ENCODE results near the gene BPHL.
A peak's percentile ranks its signal among the peaks of the same experiment; 100 is the strongest.
"Not testable (repeated sequence)": the region's sequence is repeated elsewhere in the genome, so short reads cannot be mapped to it uniquely, and the experiment has no call there.

BPHL gene

DNA sequence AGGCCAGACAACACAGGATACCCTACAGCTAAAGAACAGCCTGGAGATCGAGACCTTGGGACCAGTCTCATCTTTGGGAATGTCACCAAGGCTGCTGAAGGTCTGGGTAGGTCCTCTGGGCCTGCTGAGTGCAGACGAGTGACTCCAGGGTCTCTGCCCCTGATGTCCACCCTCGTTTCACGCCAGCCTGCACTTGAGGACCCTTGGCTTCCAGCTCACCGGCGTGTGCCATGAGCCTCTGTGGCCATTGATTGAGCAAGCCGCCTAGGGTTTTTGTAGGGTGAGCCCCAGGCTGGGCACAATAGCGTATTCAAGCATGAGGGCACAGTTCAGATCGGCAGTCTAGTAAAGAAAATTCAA is 4.3 kb downstream of the BPHL start:
- no peak for DNase-seq (ENCODE audit: low read depth)

DNA sequence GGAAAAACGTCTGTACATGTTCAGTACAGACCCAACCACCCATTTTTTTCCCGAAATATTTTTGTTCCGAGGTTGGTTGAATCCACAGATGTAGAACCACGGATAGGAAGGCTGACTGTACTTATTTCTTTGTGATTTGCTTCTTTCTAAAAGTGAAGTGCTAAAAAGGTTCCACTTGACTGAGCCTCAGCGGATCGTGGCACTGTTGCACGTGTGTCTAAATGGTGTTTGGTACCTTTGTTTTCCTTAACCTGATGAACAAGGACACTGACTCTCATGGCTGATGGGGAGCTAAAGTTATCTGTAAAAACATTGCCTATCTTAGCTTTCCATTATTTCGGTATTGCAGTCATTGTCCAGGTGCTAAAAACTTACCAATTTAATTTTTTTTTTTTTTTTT is 6.2 kb downstream of the BPHL start:
- DNase-seq (ENCODE audit: low read depth), result no peak

DNA sequence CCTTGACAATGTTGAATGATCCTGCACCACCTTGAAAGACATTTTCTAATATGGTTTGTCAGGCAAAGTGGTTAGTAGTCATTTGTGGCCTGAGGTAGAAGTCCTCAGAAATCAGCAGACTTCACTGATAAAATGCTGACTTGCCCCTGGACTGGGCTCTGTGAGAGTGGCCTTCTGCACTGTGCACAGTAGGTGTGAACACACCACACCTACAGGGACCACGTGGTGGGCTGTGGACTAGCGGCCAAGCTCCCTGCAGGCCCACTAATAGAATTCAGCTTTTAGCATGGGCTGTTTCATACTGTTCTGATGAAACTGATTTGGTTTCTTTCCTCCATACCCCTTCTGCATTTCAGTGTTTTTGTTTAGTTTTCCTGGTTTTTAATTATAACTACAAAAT is 7.3 kb downstream of the BPHL start:
- DNase-seq (ENCODE audit: low read depth), result no peak

DNA sequence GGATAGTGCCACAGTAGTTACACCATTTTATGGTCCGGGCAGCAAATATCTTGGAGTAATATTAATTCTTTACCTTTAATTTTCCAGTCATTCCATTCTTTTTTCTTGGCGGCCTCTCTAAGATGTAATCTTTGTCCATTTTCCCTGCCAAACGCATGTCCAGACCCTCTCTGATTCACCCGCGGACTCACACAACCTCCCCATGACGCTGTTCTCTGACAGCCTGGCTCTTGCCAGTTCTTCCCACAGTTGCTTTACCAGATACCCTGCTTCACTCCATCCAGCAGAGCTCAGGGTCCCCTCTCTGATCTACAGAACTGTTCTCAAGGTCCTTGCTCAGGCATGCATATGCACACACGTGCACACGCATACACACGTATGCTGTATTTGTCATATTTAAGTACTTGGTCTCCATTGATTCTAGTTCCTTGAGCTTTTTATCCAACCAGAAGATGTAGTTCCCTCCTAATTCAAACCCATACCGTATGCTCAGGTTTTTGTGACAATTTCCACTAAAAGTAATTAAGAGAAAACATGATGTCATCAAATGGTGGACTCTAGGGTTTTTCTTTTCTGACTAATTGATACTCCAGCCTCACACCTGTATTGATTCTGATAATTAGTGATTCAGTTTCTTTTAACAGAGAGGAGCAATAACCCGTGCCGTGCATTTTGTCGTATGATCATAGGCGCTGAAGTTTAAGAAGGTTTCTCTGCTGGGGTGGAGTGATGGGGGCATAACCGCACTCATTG is 10.0 kb downstream of the BPHL start:
- DNase-seq (ENCODE audit: low read depth), result no peak

DNA sequence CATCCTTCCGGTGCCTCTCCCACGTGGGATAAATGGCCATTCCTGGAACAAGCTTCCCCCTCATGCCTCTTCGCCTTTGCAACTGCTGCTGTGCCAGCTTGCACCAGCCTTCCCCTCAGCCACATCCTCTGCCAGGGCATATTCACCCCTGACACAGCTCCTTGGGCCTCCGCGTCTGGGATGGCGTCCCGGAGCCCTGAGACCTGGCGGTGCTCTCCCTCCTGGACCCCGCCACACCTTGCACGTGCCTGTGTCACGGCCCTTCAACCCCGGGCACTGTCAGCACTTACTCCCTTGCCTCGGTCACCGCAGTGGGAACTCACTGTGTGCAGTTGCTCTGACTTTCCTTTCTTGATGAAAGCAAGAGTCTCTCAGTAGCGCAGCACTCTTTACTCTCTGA is 13.2 kb downstream of the BPHL start:
- DNase-seq (ENCODE audit: low read depth), result no peak

DNA sequence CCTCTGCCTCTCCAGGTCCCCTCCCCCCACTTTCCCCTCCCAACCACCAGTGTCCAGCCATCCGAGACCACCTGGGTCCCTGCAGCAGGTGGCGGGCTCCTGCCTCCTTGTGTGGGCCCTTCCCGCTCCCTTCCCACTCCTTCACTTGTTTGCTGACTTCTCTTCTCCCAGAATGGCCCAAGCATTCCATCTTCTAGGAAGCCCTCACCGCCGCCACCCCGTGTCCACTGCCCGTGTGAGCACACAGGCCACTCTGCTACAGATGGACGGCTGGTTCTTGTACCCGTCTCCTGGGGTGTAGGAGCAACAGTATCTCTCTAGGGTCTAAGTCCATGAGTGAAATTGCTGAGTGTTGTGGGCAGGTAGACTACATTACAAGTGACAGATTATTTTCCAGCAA is 15.0 kb downstream of the BPHL start:
- DNase-seq (ENCODE audit: low read depth), result no peak

DNA sequence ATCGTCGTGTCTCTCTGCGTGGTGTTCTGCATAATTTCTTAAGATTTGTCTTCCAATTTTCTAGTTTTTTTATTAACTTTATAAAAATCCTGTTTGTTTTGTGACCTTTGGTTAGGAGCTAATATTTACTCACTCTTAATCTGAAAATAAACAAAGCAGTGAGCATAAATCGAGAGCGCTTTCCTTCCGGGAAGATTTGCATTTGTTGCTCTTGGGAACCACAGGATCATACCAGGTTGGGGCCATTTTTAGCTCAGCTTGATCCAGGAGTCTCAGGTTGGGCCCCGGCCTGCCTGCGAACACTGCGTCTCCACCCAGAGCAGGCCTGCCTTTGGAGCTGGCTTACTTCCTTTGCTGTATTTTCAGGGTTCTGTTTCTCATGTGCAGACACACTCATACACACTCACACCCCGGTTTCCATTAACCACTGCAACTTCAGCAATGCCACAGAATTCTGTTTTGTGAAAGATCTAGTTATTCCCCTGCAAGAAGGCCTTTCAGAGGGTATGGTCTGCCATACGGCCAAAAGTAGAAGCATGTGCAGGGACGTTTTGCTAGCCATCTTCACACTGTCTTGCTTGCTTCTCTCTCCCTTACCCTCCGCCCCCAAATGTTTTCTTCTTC is 17.3 kb downstream of the BPHL start:
- no peak for DNase-seq (ENCODE audit: low read depth)

DNA sequence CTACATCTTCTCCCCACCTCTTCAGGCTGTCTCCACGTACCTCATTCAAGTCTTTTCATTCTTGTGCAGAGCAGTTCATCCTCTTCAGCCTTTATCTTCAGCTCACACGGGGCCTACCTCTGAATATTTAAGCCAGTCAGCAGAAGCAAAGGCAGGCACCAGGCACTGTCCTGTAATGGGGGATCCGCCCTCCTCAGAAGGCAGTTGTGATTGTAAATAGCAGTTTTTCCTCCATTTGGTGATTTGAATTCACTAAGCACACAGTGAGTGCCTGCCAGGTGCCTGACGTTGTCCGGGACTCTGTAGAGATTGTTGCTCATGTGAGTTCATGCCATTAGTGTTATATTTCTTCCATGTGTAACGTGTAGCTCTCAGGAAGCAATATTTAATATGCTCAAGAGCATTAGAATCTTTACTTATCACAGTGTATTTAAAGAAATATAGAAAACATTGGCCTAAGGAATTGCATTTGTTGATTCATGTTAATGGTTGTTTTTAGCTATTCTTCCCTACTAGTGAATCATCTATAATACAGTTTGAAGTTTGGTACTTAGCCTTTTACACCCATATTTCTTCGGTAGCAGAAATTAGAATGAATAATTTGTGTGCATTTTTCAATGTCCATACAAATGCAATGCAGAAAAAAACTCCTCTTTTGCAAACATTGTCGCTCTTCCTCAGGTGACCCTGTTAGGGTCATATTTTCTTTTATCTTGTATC is 17.9 kb downstream of the BPHL start:
- DNase-seq (ENCODE audit: low read depth), result no peak

DNA sequence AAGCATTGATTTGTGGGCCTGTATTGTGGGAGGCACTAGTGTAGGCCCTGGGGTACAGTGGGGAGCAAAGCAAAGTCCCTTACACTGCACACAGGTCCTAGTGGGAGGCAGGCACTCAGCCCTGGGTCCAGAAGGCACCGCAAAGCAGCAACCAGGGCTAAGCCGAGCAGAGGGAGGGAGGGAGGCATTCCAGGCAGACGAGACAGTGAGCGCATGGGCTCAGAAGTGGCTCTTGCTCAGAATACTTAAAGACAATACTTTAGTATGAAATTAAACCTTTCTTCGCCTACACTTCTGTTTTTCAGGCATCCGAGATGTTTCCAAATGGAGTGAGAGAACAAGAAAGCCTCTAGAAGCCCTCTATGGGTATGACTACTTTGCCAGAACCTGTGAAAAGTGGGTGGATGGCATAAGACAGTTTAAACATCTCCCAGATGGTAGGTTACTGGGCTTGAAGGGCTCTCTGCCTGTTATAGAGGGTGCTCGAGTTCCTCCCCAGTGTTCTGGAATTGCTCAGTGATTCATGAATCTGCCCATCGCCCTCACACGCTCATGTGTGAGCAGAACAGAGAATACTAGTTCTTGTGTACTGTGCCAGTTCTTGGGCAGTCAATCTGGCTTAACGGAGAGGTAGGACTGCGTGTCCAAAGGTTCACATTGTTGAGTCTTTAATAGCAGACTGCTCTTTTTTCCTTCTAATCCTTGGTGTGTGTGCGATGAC is 18.7 kb downstream of the BPHL start:
- no peak for DNase-seq (ENCODE audit: low read depth)

DNA sequence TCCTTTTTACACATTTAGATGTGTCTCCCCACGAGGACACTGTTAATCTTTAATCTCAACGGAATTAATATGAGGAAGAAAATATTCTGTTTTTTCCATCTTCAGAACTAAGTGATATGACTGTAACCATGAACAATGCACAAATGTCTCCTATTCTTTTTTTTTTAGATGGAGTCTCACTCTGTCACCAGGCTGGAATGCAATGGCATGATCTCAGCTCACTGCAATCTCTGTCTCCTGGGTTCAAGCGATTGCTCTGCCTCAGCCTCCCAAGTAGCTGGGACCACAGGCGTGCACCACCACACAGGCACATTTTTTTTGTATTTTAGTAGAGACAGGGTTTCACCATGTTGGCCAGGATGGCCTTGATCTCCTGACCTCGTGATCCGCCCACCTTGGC is 19.4 kb downstream of the BPHL start:
- not testable (repeated sequence) for DNase-seq (ENCODE audit: low read depth)

DNA sequence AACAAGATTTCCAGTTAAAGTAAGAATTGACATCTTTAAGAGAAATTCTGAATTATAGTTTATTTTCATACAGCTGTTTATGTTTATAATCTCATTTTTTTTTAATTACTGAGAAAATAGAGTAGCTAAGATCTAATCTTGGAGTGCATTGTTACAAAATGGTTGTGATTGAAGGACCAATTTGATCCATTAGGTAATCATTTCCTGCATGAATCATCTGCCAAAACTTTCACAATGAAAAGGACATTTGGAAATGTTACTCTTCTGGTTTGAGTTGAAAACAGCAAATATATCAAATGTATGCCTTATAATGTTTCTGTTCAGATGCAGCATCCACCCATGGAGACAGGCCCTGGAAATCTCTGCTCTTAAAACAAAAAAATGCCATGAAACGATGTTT is 19.8 kb downstream of the BPHL start:
- DNase-seq (ENCODE audit: low read depth), result no peak

DNA sequence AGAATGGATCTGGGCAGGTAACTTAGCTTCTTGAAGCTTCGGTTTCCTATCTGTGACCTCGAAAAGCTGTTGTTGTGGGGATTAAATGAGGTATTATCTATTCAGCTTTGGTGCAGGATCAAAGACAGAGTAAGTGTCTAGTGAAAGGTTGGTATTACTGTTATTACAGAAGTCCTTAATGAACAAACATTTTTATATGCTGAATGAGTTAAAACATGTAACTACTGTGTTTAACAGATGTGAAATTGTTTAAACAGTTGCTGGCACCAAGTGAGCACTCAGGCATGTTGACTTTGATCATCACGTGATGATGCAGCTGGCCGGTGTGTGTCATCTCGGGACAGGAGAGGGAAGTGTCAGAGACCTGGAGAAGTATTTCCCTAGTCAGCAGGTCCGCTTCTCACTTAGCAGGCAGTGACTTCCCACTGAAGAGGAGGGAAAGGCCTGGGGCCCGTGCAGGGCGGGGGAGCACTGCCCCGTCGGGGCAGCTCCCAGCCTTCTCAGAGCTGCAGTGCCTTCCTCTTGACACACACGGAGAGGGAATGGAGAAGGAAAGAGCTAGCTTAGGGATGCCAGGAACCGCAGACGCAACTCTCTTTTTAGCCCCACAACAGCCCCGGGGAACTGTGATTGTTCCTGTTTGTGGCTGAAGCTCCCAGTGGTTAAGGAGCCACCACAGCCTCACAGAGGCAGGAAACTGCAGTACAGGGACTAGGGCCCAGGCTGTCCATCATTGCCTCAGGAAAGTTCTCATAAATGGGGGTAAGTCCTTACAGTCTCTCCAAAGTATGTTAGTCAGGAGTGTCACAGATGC is 20.8 kb downstream of the BPHL start:
- peak; percentile 34 for DNase-seq (ENCODE audit: low read depth)

DNA sequence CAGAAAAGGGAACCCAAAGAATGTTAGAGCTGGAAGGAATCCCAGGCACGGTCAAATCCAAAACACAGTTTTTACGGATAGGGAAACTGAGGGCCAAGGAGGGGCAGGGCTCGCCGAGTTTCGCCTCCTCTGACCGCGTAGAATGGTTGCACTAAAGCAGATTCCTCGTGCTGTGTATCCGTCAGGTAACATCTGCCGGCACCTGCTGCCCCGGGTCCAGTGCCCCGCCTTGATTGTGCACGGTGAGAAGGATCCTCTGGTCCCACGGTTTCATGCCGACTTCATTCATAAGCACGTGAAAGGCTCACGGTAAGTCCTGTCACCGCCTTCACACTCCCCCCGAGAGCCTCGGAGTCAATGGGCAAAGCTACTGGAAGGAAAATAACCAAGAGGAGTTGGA is 21.7 kb downstream of the BPHL start:
- DNase-seq (ENCODE audit: low read depth), result no peak

DNA sequence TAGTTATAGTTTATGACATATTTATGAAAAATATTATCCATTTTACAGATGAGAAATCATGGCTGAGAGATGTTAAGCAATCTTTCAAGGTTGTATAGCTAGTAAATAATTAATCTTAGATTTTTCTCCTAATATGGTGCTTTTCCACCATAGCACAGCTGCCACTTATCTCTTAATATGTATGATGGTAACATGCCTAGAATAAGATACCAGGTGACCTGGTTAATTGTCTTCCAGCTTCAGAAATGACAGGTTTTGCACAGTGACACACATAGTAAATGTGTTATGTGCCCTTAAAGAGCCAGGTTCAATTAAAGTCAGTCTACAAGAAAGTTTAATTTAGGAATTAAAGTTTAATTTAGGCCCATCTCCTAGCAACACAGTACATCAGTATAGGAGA is 24.0 kb downstream of the BPHL start:
- no peak for DNase-seq (ENCODE audit: low read depth)

DNA sequence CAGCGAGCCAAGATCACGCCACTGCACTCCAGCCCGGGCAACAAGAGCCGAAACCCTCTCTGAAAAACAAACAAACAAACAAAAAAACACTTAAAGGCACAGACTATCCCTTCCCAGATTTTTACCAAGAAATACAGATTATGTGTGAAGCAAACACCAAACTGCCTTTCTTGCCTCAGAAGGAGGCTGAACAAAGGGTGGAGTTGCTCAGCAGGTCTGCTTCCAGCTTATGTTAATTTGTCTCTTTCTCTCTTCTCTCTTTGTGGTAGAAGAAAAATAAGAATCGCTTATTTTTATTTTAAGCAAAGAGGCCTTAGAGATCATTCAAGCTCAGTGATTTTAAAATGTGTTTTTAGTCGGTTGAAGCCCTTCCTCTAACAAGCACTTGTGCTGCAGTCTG is 24.6 kb downstream of the BPHL start:
- DNase-seq (ENCODE audit: low read depth), result no peak

DNA sequence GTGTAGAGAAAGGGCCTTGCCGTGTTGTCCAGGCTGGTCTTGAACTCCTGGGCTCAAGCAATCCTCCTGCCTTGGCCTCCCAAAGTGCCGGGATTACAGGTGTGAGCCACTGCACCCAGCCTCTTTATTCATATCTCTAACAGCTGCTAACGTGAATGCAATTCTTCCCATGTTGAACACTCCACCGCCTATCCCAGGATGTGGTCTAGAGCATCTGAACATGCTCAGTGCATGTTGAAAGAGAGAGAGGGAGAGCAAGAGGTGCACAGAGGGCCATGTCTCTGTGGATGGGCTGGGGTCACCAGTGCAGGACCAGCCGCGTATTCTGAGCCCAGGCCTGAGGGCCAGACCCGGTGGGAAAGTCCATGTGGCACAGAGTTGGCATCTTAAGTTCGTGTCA is 26.1 kb downstream of the BPHL start:
- no peak for DNase-seq (ENCODE audit: low read depth)

DNA sequence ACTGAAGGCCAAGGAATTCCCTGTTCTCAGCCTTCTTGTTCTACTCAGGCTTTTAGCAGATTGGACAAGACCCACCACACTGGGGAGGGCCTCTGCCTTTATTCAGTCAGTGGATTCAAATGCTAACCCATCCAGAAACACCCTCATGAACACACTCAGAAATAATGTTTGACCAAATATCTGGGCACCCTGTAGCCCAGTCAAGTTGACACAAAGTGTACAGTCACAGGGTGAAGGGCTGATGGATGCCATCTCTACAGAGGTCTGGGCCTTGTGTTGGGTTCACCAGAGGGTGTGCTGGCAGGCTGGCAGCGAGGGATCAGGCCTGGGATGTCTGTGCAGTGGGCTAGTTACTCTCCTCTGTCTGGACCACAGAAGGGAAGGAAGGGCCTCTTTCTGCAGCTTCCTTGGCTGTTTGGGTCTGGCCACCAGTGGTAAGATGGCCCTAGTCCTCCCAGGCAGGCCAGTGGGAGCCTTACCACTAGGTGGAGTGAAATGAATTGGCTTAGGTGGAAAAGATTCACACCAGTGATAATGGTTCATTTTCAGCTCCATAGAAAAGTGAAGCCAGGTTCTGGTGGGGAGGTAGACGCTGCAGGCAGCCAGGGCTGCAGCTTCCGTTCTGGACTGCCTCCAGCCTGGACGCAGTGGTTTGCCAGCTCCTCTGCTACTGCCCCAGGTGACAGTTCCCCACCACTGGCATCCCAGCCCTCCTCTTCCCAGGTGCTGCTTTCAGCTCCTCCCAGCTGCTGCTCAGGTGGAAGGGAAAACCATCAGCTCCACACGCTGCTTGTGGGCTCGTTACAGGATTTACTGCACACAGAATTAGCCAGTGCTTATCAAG is 29.6 kb downstream of the BPHL start:
- DNase-seq (ENCODE audit: low read depth), result no peak

DNA sequence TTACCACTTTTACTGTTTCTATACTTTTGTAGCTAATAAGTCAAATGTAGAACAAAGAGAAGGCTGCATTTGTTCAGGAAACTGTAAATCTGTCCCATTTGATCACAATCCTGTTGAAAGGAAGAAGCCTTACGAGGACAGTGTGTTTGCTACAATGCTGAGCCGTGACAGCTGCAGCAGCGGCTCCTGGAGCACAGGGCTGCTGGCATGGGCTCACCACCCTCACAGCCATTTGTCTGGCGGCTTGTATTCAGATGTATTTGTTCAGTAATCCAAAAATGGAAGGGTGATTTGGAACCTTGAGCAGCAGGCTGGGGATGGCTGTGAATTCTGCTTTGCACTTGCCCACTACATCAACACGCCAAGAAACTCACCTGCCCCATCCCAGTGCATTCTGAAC is 33.2 kb downstream of the BPHL start:
- DNase-seq (ENCODE audit: low read depth), result no peak

DNA sequence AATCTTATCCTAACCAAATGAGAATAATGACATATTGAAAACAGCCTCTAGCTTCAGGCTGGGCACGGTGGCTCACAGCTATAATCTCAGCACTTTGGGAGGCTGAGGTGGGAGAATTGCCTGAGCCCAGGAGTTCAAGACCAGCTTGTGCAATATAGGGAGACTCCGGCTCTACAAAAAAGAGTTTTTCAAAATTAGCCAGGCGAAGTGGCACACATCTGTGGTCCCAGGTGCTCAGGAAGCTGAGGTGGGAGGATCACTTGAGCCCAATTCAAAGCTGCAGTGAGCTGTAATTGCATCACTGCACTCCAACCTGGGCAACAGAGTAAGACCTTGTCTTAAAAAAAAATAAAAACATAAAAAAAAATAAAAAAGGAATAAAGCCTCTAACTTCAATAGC is 34.2 kb downstream of the BPHL start:
- DNase-seq (ENCODE audit: low read depth), result no peak

DNA sequence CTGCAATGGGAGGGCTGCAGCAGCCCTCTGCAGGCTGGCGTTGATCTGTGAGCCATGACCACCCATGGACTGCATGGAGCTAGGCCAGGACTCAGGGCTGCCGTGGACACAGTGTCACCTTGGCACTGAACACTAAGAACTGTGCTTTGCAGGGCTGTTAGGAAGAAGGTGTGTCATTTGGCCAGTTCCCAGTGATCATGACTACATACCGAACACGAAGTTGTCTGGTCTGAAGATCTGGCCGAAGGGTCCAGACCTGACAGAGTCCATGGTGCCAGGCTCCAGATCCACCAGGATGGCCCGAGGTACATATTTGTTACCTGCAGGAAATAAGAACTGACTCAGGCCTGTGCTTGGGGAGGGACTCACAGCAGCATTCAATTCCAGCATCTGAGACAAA is 36.9 kb downstream of the BPHL start:
- not testable (repeated sequence) for DNase-seq (ENCODE audit: low read depth)

All from fibroblast of the conjunctiva (primary cell).